GM12892 (cell line): ENCODE measurements around the gene ALKBH7.

Source experiments
- POLR2A ChIP-seq: IDR thresholded peaks from 2 replicates; pipeline ENCODE4 v1.6.1; 2011; ENCODE audit warnings: low read depth, low read length, control low read depth
- TAF1 ChIP-seq: IDR thresholded peaks from 2 replicates; pipeline ENCODE4 v1.6.1; 2011; ENCODE audit warnings: low read depth, mild to moderate bottlenecking, control low read depth, low read length, borderline replicate concordance

GRCh38 chr19:6417713-6418561 is 45.3 kb downstream of the ALKBH7 start:
- TF ChIP-seq POLR2A (no peak; the same call in none of the 2 replicates), TAF1 (no peak)
